ENCODE data around the gene PHF11.
A peak's percentile ranks its signal among the peaks of the same experiment; 100 is the strongest.

The PHF11 gene

DNA sequence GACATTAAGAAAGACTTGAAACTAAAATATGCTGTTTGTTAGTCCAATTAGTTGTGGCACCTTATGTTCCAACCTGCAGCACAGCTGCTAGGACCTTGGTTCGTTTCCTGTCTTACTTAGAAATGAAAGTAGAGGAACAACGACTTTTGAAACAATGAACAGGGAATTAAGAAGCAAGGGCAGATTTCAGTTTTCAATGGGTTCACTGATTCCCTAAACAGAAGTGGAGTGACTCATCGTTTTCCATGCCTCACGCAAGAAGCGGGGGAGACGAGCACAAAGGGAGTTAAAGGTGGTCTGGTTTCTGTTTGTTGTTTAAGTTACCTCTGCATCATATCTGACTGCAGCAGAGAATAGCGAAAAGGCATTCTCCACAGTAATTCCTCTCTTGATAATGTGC, 44.8 kb downstream of the PHF11 start:
- no peak overlapping the region for H3K9ac ChIP-seq (ENCODE audit: low read depth, low read length, poor library complexity)
- no peak overlapping the region for H3K23ac ChIP-seq (ENCODE audit: low read depth, low read length, poor library complexity)
- peak; percentile 35 for DNase-seq (ENCODE audit: low spot score)
- no peaks in the 10 kb centered on the region for H3K79me1 ChIP-seq (ENCODE audit: low read depth, low read length)
- no peak overlapping the region for H2BK120ac ChIP-seq (ENCODE audit: low read depth, low read length)
- H3K36me3 ChIP-seq (replicated peaks in 1 of 2; ENCODE audit: control insufficient read depth in 2 of 2, insufficient read depth in 2 of 2, low read length in 2 of 2) = peaks cover 6 to 76% of the 10 kb centered on the region in 2 donors
- no peak overlapping the region for H3K4me3 ChIP-seq (ENCODE audit: low read length in 2 of 2)
- no peaks in the 10 kb centered on the region for H3K4me1 ChIP-seq (ENCODE audit: control insufficient read depth in 2 of 2, insufficient read depth in 1 of 2, low read depth in 1 of 2, low read length in 2 of 2)
- H2AK5ac ChIP-seq (ENCODE audit: low read depth, low read length) = no peak overlapping the region
- no peak overlapping the region for H4K91ac ChIP-seq (ENCODE audit: low read depth, low read length, poor library complexity)
- no peak overlapping the region for H2AFZ ChIP-seq (ENCODE audit: low read length)
- no peak overlapping the region for H2BK5ac ChIP-seq (ENCODE audit: low read length)
- no peak overlapping the region for H2BK15ac ChIP-seq (ENCODE audit: low read length)
- no peak overlapping the region for H3K27ac ChIP-seq (replicated peaks; ENCODE audit: low read length)
- peak overlapping the region; percentile 18 for H3K4me2 ChIP-seq (ENCODE audit: insufficient read depth, low read length, poor library complexity, severe bottlenecking)
- no peaks in the 10 kb centered on the region for H3K27me3 ChIP-seq (ENCODE audit: control insufficient read depth in 3 of 3, insufficient read depth in 3 of 3, low read depth in 1 of 3, low read length in 3 of 3)
- no peak overlapping the region for H4K8ac ChIP-seq (ENCODE audit: low read depth, low read length)
- H3K18ac ChIP-seq (ENCODE audit: low read length) = no peak overlapping the region
- no CpG with 5 or more reads among the region's 7 CpGs for WGBS, 2 donors (ENCODE audit: extremely low coverage in 2 of 2, insufficient read length in 2 of 2, insufficient replicate concordance in 1 of 2)
- no peaks in the 10 kb centered on the region for H3K9me3 ChIP-seq (replicated peaks in 1 of 2; ENCODE audit: control insufficient read depth in 2 of 2, insufficient read depth in 1 of 2, low read depth in 1 of 2, low read length in 2 of 2)
- H3K14ac ChIP-seq (ENCODE audit: low read length) = no peak overlapping the region
- H2BK12ac ChIP-seq (ENCODE audit: low read length) = no peak overlapping the region
- no peak overlapping the region for H3K4ac ChIP-seq (ENCODE audit: low read length)

GRCh38 chr13:49543656-49544055, 47.9 kb downstream of the PHF11 start:
- Histone ChIP-seq H2AK5ac (ENCODE audit: low read depth, low read length) (no peak overlapping the region), H3K27me3 (ENCODE audit: control insufficient read depth in 3 of 3, insufficient read depth in 3 of 3, low read depth in 1 of 3, low read length in 3 of 3) (no peaks in the 10 kb centered on the region), H3K9ac (ENCODE audit: low read depth, low read length, poor library complexity) (no peak overlapping the region), H3K18ac (ENCODE audit: low read length) (no peak overlapping the region), H3K36me3 (replicated peaks in 1 of 2; ENCODE audit: control insufficient read depth in 2 of 2, insufficient read depth in 2 of 2, low read length in 2 of 2) (peaks cover 4 to 93% of the 10 kb centered on the region in 2 donors), H2AFZ (ENCODE audit: low read length) (no peak overlapping the region), H3K14ac (ENCODE audit: low read length) (no peak overlapping the region), H3K23ac (ENCODE audit: low read depth, low read length, poor library complexity) (no peak overlapping the region), H4K8ac (ENCODE audit: low read depth, low read length) (no peak overlapping the region), H3K4me3 (ENCODE audit: low read length in 2 of 2) (no peak overlapping the region), H2BK12ac (ENCODE audit: low read length) (no peak overlapping the region), H3K9me3 (replicated peaks in 1 of 2; ENCODE audit: control insufficient read depth in 2 of 2, insufficient read depth in 1 of 2, low read depth in 1 of 2, low read length in 2 of 2) (no peaks in the 10 kb centered on the region), H3K4ac (ENCODE audit: low read length) (no peak overlapping the region), H3K4me1 (ENCODE audit: control insufficient read depth in 2 of 2, insufficient read depth in 1 of 2, low read depth in 1 of 2, low read length in 2 of 2) (no peaks in the 10 kb centered on the region), H2BK5ac (ENCODE audit: low read length) (no peak overlapping the region), H3K4me2 (ENCODE audit: insufficient read depth, low read length, poor library complexity, severe bottlenecking) (no peak overlapping the region), H4K91ac (ENCODE audit: low read depth, low read length, poor library complexity) (no peak overlapping the region), H2BK120ac (ENCODE audit: low read depth, low read length) (no peak overlapping the region), H2BK15ac (ENCODE audit: low read length) (no peak overlapping the region), H3K27ac (replicated peaks; ENCODE audit: low read length) (no peak overlapping the region), H3K79me1 (ENCODE audit: low read depth, low read length) (no peaks in the 10 kb centered on the region)
- no peak for DNase-seq (ENCODE audit: low spot score)
- WGBS, 2 donors (ENCODE audit: extremely low coverage in 2 of 2, insufficient read length in 2 of 2, insufficient replicate concordance in 1 of 2) = no CpG with 5 or more reads among the region's 3 CpGs

- Histone ChIP-seq H2AK5ac (ENCODE audit: low read depth, low read length) (no peak overlapping the region), H4K8ac (ENCODE audit: low read depth, low read length) (no peak overlapping the region), H3K27me3 (ENCODE audit: control insufficient read depth in 3 of 3, insufficient read depth in 3 of 3, low read depth in 1 of 3, low read length in 3 of 3) (no peaks in the 10 kb centered on the region), H3K4me1 (ENCODE audit: control insufficient read depth in 2 of 2, insufficient read depth in 1 of 2, low read depth in 1 of 2, low read length in 2 of 2) (no peaks in the 10 kb centered on the region), H3K9me3 (replicated peaks in 1 of 2; ENCODE audit: control insufficient read depth in 2 of 2, insufficient read depth in 1 of 2, low read depth in 1 of 2, low read length in 2 of 2) (no peaks in the 10 kb centered on the region), H2AFZ (ENCODE audit: low read length) (no peak overlapping the region), H3K4ac (ENCODE audit: low read length) (no peak overlapping the region), H3K4me3 (ENCODE audit: low read length in 2 of 2) (no peak overlapping the region), H2BK5ac (ENCODE audit: low read length) (no peak overlapping the region), H3K23ac (ENCODE audit: low read depth, low read length, poor library complexity) (no peak overlapping the region), H3K9ac (ENCODE audit: low read depth, low read length, poor library complexity) (no peak overlapping the region), H2BK15ac (ENCODE audit: low read length) (no peak overlapping the region), H3K14ac (ENCODE audit: low read length) (no peak overlapping the region), H4K91ac (ENCODE audit: low read depth, low read length, poor library complexity) (no peak overlapping the region), H3K36me3 (replicated peaks in 1 of 2; ENCODE audit: control insufficient read depth in 2 of 2, insufficient read depth in 2 of 2, low read length in 2 of 2) (peaks cover 4 to 95% of the 10 kb centered on the region in 2 donors), H3K79me1 (ENCODE audit: low read depth, low read length) (peaks cover 1% of the 10 kb centered on the region), H2BK120ac (ENCODE audit: low read depth, low read length) (no peak overlapping the region), H3K27ac (replicated peaks; ENCODE audit: low read length) (no peak overlapping the region), H2BK12ac (ENCODE audit: low read length) (no peak overlapping the region), H3K4me2 (ENCODE audit: insufficient read depth, low read length, poor library complexity, severe bottlenecking) (no peak overlapping the region), H3K18ac (ENCODE audit: low read length) (no peak overlapping the region)
- no peak for DNase-seq (ENCODE audit: low spot score)
- no CpG with 5 or more reads among the region's 4 CpGs for WGBS, 2 donors (ENCODE audit: extremely low coverage in 2 of 2, insufficient read length in 2 of 2, insufficient replicate concordance in 1 of 2)
These were observed 49.9 kb downstream of the PHF11 start for GRCh38 chr13:49545661-49546060.

GRCh38 chr13:49546561-49546960, 50.8 kb downstream of the PHF11 start:
- no peaks in the 10 kb centered on the region for H3K9me3 ChIP-seq (replicated peaks in 1 of 2; ENCODE audit: control insufficient read depth in 2 of 2, insufficient read depth in 1 of 2, low read depth in 1 of 2, low read length in 2 of 2)
- no peak overlapping the region for H3K9ac ChIP-seq (ENCODE audit: low read depth, low read length, poor library complexity)
- no peaks in the 10 kb centered on the region for H3K27me3 ChIP-seq (ENCODE audit: control insufficient read depth in 3 of 3, insufficient read depth in 3 of 3, low read depth in 1 of 3, low read length in 3 of 3)
- DNase-seq (ENCODE audit: low spot score) = no peak
- no peak overlapping the region for H3K14ac ChIP-seq (ENCODE audit: low read length)
- no peak overlapping the region for H2BK12ac ChIP-seq (ENCODE audit: low read length)
- no peak overlapping the region for H3K18ac ChIP-seq (ENCODE audit: low read length)
- H2BK15ac ChIP-seq (ENCODE audit: low read length) = no peak overlapping the region
- H2AK5ac ChIP-seq (ENCODE audit: low read depth, low read length) = no peak overlapping the region
- H3K79me1 ChIP-seq (ENCODE audit: low read depth, low read length) = peaks cover 1% of the 10 kb centered on the region
- WGBS, 2 donors (ENCODE audit: extremely low coverage in 2 of 2, insufficient read length in 2 of 2, insufficient replicate concordance in 1 of 2) = no CpG with 5 or more reads among the region's 9 CpGs
- no peak overlapping the region for H2AFZ ChIP-seq (ENCODE audit: low read length)
- no peak overlapping the region for H2BK120ac ChIP-seq (ENCODE audit: low read depth, low read length)
- H3K4me2 ChIP-seq (ENCODE audit: insufficient read depth, low read length, poor library complexity, severe bottlenecking) = no peak overlapping the region
- no peak overlapping the region for H3K27ac ChIP-seq (replicated peaks; ENCODE audit: low read length)
- no peak overlapping the region for H4K8ac ChIP-seq (ENCODE audit: low read depth, low read length)
- no peak overlapping the region for H2BK5ac ChIP-seq (ENCODE audit: low read length)
- no peak overlapping the region for H4K91ac ChIP-seq (ENCODE audit: low read depth, low read length, poor library complexity)
- H3K36me3 ChIP-seq (replicated peaks in 1 of 2; ENCODE audit: control insufficient read depth in 2 of 2, insufficient read depth in 2 of 2, low read length in 2 of 2) = peaks cover 6 to 91% of the 10 kb centered on the region in 2 donors
- H3K4me3 ChIP-seq (ENCODE audit: low read length in 2 of 2) = no peak overlapping the region
- no peak overlapping the region for H3K4ac ChIP-seq (ENCODE audit: low read length)
- H3K4me1 ChIP-seq (ENCODE audit: control insufficient read depth in 2 of 2, insufficient read depth in 1 of 2, low read depth in 1 of 2, low read length in 2 of 2) = no peaks in the 10 kb centered on the region
- H3K23ac ChIP-seq (ENCODE audit: low read depth, low read length, poor library complexity) = no peak overlapping the region
